NB4 (cell line): ENCODE data around the gene HOXB1.

Source experiments
- CTCF ChIP-seq: IDR thresholded peaks from one replicate; pipeline ENCODE4 v1.5.1; 2012; ENCODE audit warnings: low read depth, low read length
- POLR2A ChIP-seq: IDR thresholded peaks from 2 replicates; pipeline ENCODE4 v1.6.1; 2011; ENCODE audit warnings: mild to moderate bottlenecking; ENCODE audit not compliant: insufficient read length; ENCODE audit errors: extremely low read depth

- no peak for TF ChIP-seq POLR2A
- no peak for TF ChIP-seq CTCF
Measured at GRCh38 chr17:48486557-48486956, 44.3 kb downstream of the HOXB1 start.
